PC-3 (cell line): ENCODE results near the gene ZC2HC1B. TPM values are rescaled to one million over a fixed set of nuclear protein-coding genes. Genes with fewer than 3 reads are reported as not detected.

Source experiments
- ATAC-seq: fragments of 200-7000 bp; cut with Tn5 transposase; 2 replicates; pipeline ENCODE4 v1.9.1; 2020; ENCODE audit warnings: mild to moderate bottlenecking, moderate library complexity
- BruUV-seq: library from RNA; stranded (reverse); fragments of 400-500 nt; replicated peaks from 2 replicates; lab custom pipeline; 2021; lab: Mats Ljungman, UMichigan
- CTCF ChIA-PET: fragments of 300-600 bp; sonication (Branson Sonifier 250); formaldehyde crosslinking; loops from one replicate; lab custom pipeline; 2022; ENCODE audit warnings: antibody characterized with exemption; lab: Charles Lee
- POLR2A ChIA-PET: fragments of 300-600 bp; sonication (Branson Sonifier 250); formaldehyde crosslinking; loops from one replicate; lab custom pipeline; 2022; ENCODE audit warnings: antibody characterized with exemption; ENCODE audit not compliant: unreplicated experiment; lab: Charles Lee
- DNase-seq: peaks from one replicate; pipeline ENCODE4 v3.0.0-alpha.2; 2015
- H2AFZ ChIP-seq: fragments of 300-600 bp; sonication (generic); 2 replicates; pipeline ENCODE4 v1.6.0; 2016; ENCODE audit warnings: antibody characterized with exemption, low read length
- H3F3A ChIP-seq: fragments of 300-600 bp; sonication (generic); one replicate; pipeline ENCODE4 v1.6.0; 2017; ENCODE audit warnings: antibody characterized with exemption, low read length, control low read depth, mild to moderate bottlenecking; ENCODE audit not compliant: unreplicated experiment
- H3K27ac ChIP-seq: fragments of 300-600 bp; sonication (generic); 2 replicates; pipeline ENCODE4 v1.5.1; 2016; ENCODE audit warnings: mild to moderate bottlenecking, low read length
- H3K27me3 ChIP-seq: fragments of 300-600 bp; sonication (generic); 2 replicates; pipeline ENCODE4 v1.6.1; 2016; ENCODE audit warnings: low read length, mixed read lengths
- H3K36me3 ChIP-seq: fragments of 300-600 bp; sonication (generic); 2 replicates; pipeline ENCODE4 v1.6.1; 2016; ENCODE audit warnings: low read depth, mixed run types, low read length, mixed read lengths
- H3K4me1 ChIP-seq: fragments of 300-600 bp; sonication (generic); 2 replicates; pipeline ENCODE4 v1.5.1; 2016; ENCODE audit warnings: low read length; ENCODE audit not compliant: insufficient read depth
- H3K4me2 ChIP-seq: fragments of 300-600 bp; sonication (generic); 2 replicates; pipeline ENCODE4 v1.6.0; 2016; ENCODE audit warnings: low read length
- H3K4me3 ChIP-seq: fragments of 300-600 bp; sonication (generic); 2 replicates; pipeline ENCODE4 v1.5.1; 2016; ENCODE audit warnings: mild to moderate bottlenecking, low read length, mixed read lengths
- H3K79me2 ChIP-seq: fragments of 300-600 bp; sonication (generic); 2 replicates; pipeline ENCODE4 v1.6.1; 2017; ENCODE audit warnings: low read length, mixed read lengths
- H3K9ac ChIP-seq: fragments of 300-600 bp; sonication (generic); 2 replicates; pipeline ENCODE4 v1.6.0; 2016; ENCODE audit warnings: mild to moderate bottlenecking, low read length
- H3K9me2 ChIP-seq: fragments of 300-600 bp; sonication (generic); replicated peaks from 2 replicates; pipeline ENCODE4 v1.6.1; 2016; ENCODE audit warnings: mixed run types, low read length, mixed read lengths
- H3K9me3 ChIP-seq: fragments of 300-600 bp; sonication (generic); 2 replicates; pipeline ENCODE4 v1.6.1; 2016; ENCODE audit warnings: low read length, mixed read lengths
- H4K20me1 ChIP-seq: fragments of 300-600 bp; sonication (generic); 2 replicates; pipeline ENCODE4 v1.6.1; 2016; ENCODE audit warnings: low read length, mixed read lengths
- EZH2 ChIP-seq: fragments of 300-600 bp; sonication (generic); IDR thresholded peaks from one replicate; pipeline ENCODE4 v1.6.1; 2017; ENCODE audit warnings: antibody characterized with exemption, mild to moderate bottlenecking, low read length; ENCODE audit not compliant: unreplicated experiment
- EZH2phosphoT487 ChIP-seq: fragments of 300-600 bp; sonication (generic); IDR thresholded peaks from 2 replicates; pipeline ENCODE4 v1.6.1; 2018; ENCODE audit warnings: mild to moderate bottlenecking, antibody characterized with exemption, low read length, borderline replicate concordance
- intact Hi-C: fragments of 100-400 bp; cut with micrococcal nuclease; formaldehyde crosslinking; loops from 2 replicates; pipeline ENCODE4 v1.9.0; 2023
- total RNA-seq: library from RNA; depleted of rRNA; stranded (reverse); fragments of >200 nt; gene quantifications from 2 replicates; pipeline ENCODE4 v1.2.3, GENCODE V29; 2014
- TF ChIP-seq, protein P1 (sequence below): fragments of 300-600 bp; sonication (generic); conservative IDR thresholded peaks from 2 replicates; pipeline ENCODE4 v1.5.1; 2017; ENCODE audit warnings: antibody characterized with exemption, low read depth, mild to moderate bottlenecking, low read length

ZC2HC1B gene
- total RNA-seq, 1 experiment from 2014 or later: not detected

DNA sequence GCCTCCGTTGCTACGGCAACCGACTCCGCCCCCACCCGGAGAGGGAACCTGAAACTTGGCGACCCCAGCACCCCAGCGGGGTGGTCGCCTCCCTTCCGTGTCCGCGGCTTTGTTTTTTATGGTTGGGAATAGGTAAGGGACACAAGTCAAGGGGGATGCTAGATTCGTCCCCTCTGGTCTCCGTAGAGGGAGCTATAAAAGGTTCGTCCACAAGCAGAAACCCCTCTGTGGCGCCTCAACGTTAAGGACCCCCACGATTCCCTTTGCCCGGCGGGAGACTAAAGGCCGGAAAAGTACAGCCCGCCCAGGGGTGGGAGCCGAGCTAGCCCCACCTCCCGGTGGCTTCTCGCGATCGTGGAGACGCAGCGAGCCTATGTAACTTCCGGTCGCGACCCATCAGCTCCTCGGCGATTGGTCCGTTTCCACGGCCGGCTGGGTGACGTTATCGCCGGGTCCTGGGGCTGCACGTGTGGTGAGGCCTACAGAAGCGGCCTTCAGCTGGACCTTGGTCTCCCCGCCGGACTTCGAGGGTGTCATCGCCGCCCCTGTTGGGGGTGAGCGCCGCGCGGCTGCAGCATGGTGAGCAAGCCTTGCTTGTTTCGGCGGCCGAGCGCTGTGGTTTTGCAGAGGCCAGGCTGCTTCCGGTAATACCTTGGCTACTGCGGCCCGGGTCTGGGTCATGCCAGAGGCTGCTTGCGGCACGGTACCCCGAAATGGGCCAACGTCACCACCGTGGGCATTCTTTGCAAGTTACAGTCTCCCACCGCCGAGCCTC, 21.2 kb upstream of the ZC2HC1B start, which contains the start of gene LTV1:
TSS of gene LTV1 (plus strand) at position 437 of the 775 bp plus-strand sequence. CDS start at position 577, 140 bp downstream.
- H4K20me1 ChIP-seq: no peaks in the 10 kb centered on the region
- DNase-seq (peak; percentile 92), ATAC-seq (peak; percentile 98)
- CTCF ChIA-PET: interaction anchor here (0.5 to 2.1 kb wide), 2 partner anchors 268 to 1368 kb away, joined by 3 to 11 read pairs; no protein-coding TSS in a partner anchor
- intact Hi-C loops: loop anchor here (5.0 to 10.0 kb wide), 3 partner anchors 98 to 266 kb away; partner anchors contain the start of gene PHACTR2
- peak within 1 kb of the TSS; percentile 98 for H3K9ac ChIP-seq
- H3K9me2 ChIP-seq: no peaks in the 10 kb centered on the region
- H3K4me2 ChIP-seq: peak within 1 kb of the TSS; percentile 97
- H3K36me3 ChIP-seq: peaks cover 31% of the 10 kb centered on the region
- TF ChIP-seq EZH2: no peak
- TF ChIP-seq EZH2phosphoT487: no peak
- TF ChIP-seq, protein P1, sequence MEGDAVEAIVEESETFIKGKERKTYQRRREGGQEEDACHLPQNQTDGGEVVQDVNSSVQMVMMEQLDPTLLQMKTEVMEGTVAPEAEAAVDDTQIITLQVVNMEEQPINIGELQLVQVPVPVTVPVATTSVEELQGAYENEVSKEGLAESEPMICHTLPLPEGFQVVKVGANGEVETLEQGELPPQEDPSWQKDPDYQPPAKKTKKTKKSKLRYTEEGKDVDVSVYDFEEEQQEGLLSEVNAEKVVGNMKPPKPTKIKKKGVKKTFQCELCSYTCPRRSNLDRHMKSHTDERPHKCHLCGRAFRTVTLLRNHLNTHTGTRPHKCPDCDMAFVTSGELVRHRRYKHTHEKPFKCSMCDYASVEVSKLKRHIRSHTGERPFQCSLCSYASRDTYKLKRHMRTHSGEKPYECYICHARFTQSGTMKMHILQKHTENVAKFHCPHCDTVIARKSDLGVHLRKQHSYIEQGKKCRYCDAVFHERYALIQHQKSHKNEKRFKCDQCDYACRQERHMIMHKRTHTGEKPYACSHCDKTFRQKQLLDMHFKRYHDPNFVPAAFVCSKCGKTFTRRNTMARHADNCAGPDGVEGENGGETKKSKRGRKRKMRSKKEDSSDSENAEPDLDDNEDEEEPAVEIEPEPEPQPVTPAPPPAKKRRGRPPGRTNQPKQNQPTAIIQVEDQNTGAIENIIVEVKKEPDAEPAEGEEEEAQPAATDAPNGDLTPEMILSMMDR: no peak
- no peaks in the 10 kb centered on the region for H3K9me3 ChIP-seq
- H3K4me1 ChIP-seq: peaks cover 9% of the 10 kb centered on the region; the same call in 1 of the 2 replicates
- H2AFZ ChIP-seq: peak within 1 kb of the TSS; percentile 97
- H3K27me3 ChIP-seq: no peaks in the 10 kb centered on the region
- H3F3A ChIP-seq: no peaks in the 10 kb centered on the region
- peak within 1 kb of the TSS; percentile 54 for H3K27ac ChIP-seq
- POLR2A ChIA-PET: interaction anchor here (0.6 to 1.0 kb wide), 2 partner anchors 10 to 146 kb away, joined by 3 to 4 read pairs; no protein-coding TSS in a partner anchor
- H3K79me2 ChIP-seq: peaks cover 47% of the 10 kb centered on the region
- peak within 1 kb of the TSS; percentile 85 for H3K4me3 ChIP-seq
- BruUV-seq: no TSS peak

DNA sequence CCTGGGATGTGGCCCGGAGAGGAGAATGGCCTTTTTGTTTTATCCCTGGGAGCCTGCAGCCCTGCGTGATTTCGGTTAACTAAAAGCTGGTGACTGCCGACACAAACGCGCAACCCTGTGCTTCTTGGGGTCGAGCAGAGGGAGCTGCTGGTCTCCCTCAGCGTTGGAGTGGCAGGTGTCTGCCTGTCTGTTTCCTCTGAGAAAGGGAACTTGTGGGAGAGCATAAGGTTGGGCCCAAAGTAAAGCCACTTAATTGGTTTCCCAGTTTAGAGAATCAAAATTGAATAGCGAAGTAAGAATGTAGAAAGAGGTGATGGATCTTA, 20.6 kb upstream of the ZC2HC1B start:
- Histone ChIP-seq H4K20me1 (no peaks in the 10 kb centered on the region), H3K9ac (peak overlapping the region; percentile 98), H3K4me3 (peak overlapping the region; percentile 85), H3K4me1 (peaks cover 9% of the 10 kb centered on the region; the same call in 1 of the 2 replicates), H3K27me3 (no peaks in the 10 kb centered on the region), H3K4me2 (peak overlapping the region; percentile 97), H3K27ac (peak overlapping the region; percentile 54), H3K79me2 (peaks cover 52% of the 10 kb centered on the region), H3K9me2 (no peaks in the 10 kb centered on the region), H2AFZ (peak overlapping the region; percentile 97), H3K9me3 (no peaks in the 10 kb centered on the region), H3K36me3 (peaks cover 36% of the 10 kb centered on the region), H3F3A (no peaks in the 10 kb centered on the region)
- intact Hi-C loops: loop anchor here (5.0 to 10.0 kb wide), 3 partner anchors 99 to 266 kb away; partner anchors contain the start of gene PHACTR2
- TSS peak; percentile 47 for BruUV-seq
- DNase-seq (no peak), ATAC-seq (peak; percentile 11)
- CTCF ChIA-PET: interaction anchor here (0.5 to 2.1 kb wide), 2 partner anchors 268 to 1369 kb away, joined by 3 to 11 read pairs; no protein-coding TSS in a partner anchor
- POLR2A ChIA-PET: interaction anchor here (1.0 kb wide), 1 partner anchor 147 kb away, joined by 4 read pairs; no protein-coding TSS in a partner anchor
- TF ChIP-seq, protein P1: no peak
- TF ChIP-seq EZH2 (no peak), EZH2phosphoT487 (no peak)
